Superior temporal gyrus (tissue), 1 donor: ENCODE data around the gene MYO1B.

Source experiments
- DNase-seq: peaks from one replicate; pipeline ENCODE4 v3.0.0-alpha.2; 2016; ENCODE audit errors: extremely low spot score

MYO1B gene

DNA sequence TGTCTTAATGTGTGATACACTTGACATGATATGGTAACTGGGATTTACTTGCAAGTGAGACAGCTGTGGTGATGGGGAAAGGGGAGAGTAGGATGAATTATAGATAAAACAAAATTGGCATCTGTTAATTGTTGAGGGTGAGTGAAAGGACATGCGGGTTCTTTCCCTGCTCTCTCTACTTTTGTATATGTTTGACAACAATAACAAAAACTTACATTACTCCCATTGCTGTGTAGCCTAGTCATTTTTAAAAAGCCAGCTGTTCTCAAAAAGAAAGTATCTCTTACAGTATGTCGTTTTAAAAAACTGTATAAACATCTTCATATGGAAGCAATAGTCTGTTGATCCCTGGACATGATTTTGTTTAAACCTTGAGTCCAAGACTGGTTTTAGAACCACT, 117.6 kb downstream of the MYO1B start:
- DNase-seq = no peak

DNA sequence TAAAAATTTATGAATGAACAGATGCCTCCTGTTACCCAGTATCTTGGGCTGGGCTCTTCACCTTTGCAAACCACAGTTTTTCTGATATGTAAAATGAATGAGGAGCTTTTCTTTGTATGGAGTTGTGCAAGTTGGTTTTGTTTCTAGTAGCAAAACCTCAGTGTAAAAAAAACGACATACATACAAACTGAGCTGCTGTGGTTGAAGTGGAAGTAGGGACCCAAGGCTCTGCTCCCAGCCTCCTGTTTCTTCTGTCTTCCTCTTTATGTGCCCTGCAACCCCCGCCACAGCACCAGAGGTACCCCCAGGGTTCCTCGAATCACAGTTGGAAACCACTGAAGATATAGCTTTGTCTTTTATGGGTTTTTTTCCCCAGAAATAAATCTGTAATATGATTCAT, 118.1 kb downstream of the MYO1B start:
- DNase-seq = no peak

DNA sequence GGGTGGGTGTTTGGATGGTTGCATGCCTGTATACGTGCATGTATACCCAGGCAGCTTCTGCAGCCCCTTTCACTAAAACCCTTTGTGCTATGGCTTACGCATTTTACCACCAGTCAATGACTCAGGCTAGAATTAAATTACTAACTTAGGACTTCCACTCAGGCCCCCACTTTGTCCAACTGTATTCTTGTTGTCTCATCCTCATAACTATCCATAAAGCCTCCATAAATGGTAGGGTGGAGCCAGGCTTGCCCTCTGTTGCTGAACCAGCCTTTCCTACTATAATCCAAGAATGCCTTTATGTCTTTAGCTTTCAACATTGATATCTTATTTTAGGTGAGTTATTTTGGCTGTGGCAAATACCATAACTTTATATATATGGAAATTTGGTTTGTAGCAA, 119.9 kb downstream of the MYO1B start:
- no peak for DNase-seq

DNA sequence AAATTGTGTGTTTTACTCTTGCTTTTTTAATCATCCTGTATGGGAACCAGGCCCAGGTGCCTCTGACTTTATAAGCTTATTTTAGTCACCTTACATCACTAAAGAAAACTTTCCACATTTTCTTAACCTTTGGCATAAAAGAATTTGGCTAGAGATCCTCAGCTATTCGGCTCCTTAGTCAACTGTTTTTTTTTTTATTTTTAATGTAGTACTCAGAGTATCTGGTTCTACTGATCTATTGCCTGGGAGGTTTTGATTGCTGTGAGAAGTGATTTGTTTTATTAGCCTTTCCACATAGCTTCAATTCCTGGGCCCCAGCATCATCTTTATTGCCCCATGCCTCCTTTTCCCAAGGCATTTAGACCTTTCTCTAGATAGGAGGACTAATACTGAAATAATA, 121.0 kb downstream of the MYO1B start:
- no peak for DNase-seq

DNA sequence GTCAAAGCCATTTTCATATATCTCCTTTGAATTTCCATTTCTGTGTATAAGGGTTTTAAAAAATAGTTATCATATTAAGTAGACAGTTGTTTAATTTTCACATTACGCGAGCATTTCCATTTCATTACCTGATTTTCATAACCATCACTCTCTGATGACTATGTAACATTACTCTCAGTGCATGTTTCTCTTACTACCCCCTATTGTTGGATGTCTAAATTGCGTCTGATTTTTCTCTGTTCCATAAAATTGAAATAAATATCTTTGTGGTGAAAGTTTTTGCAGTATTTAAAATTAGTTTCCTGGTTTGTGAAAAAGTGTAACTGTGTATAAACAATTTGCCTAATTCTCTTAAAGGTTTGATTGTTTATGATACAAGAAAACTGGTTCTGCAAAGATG, 123.8 kb downstream of the MYO1B start:
- no peak for DNase-seq

DNA sequence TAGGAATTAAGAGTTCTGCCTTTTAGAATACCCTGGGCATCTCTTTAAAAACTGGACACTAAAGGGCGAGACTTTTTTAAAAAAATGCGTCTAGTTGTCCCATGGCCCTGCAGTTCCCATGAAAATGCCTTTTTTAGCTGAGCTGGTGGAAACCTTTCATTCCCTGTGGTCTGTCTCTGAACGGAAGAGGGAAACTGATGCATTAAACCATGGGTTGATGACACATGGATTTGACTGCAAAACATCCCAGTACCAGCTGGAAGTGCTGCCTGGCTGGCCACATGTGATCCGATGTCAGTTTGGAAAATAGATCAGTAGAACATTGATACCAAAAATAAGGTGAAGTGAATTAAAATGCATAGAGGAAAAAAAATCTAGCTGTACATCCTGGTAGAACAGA, 129.2 kb downstream of the MYO1B start:
- no peak for DNase-seq

DNA sequence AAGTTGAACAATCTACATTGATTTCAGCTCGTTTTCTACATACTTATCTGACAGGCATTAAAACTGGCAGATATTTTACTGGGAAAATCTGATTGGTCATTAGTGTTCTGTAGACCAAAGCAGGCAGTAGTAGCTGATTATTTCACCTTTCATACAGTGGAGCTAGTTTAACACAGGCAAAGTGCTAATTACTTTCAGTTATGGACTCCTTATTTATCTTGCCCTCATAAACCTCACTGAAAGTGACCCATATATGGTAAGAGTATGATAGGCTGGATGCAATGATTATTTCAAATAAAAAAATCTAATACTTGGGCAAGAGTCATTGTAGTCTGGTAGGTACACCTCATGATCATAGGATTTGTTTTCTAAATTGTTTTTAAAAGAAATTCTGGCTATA, 129.7 kb downstream of the MYO1B start:
- DNase-seq = no peak

DNA sequence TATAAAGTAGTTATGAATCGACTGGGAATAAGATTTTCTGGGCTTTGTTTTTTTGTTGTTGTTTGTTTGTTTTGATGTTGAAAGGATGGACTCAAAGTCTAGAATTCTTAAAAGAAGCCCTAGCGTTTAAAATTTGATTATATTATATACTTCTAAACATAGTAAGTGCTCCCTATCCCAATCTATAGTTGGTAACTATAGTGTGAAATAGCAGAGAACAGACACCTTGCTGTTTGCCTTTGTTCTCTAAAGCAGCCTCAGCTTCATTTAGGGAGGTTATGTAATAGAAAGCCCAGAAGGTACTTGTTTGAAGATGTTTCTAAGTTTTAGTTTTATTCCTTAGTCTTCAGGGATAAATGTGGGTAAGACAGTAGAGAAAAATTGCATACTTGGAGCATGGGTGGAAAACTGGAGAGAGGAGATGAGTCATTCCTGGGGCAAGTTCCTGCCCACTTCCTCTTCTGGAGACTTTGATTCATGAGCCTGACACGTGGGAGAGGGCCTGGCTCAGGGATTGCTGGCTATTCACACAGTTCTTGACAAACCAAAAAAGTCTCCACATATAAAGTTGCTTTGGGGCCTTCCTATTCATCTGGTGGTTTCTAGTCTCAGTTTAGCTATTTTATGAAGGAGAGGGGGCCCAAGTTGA, 131.9 kb downstream of the MYO1B start:
- DNase-seq = peak; percentile 72

DNA sequence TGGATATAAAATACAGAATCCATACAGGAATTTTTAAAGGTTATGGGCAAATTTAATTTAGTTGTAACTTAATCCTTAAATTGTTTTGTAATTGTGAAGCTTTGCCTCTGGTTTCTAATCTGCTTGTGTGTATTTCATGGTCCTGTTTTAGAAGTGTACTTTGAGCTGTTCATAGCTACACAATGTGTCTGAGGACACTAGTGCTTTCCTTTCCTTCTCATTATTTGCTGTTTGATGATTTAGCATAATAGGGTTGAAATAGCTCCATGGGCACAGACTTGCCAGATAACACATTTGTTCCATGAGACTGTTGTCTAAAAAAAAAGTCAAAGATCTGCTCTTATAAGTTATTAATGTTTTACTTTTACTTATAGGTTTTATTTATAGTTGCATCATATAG, 134.2 kb downstream of the MYO1B start:
- DNase-seq = no peak

DNA sequence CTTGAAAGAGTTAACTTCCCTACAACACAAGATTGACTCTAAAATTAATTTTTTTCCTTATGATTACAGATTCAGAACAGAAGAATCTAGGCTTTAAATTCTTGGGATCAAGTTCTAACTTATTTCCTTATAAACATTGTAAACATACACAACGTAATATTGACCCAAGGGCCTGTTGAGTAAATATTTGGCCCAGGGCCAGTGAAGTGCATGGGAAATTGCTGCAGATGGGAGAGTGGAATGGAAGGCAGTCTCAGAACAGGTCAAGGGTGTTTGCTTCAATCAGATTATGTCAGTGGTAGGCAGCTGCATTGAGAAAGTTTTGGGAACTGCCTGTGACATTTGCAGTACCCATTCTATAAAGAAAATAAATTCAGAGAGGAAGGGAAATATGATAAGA, 137.6 kb downstream of the MYO1B start:
- DNase-seq = no peak

DNA sequence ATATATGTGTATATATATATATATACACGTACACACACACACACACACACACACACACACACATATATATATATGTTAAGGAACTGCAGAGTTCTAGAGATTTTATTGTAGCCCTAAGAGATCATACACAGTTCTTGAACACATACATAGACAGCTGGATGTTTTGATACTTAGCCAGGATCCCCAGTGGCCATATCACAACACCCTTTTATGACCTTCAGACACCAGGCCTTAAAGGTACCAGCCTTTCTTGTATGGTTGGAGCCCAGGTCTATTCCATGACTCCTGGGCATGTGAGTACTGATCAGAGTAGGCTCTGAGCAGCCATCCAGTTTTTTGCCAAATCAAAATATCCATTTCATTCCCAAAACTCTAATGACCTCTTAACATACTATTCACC, 138.3 kb downstream of the MYO1B start:
- no peak for DNase-seq

DNA sequence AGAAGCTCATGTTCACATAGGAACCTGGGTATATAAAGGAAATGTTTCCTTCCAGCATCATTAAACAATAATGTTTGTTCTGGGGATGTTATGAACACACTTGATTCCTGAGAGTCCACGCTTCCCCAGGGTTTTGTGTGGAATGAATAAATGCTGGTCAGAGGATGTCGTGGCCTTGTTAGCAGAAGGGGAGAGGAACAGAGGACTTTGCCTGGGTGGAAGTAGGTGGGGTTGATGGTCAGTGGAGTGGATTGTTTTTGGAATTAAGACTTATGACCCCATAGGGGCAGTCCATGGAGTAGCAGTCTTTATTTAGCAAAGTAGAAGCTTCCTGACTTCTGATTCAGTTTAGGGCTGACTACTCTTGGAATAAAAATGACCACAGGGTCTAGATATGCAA, 139.6 kb downstream of the MYO1B start:
- no peak for DNase-seq

DNA sequence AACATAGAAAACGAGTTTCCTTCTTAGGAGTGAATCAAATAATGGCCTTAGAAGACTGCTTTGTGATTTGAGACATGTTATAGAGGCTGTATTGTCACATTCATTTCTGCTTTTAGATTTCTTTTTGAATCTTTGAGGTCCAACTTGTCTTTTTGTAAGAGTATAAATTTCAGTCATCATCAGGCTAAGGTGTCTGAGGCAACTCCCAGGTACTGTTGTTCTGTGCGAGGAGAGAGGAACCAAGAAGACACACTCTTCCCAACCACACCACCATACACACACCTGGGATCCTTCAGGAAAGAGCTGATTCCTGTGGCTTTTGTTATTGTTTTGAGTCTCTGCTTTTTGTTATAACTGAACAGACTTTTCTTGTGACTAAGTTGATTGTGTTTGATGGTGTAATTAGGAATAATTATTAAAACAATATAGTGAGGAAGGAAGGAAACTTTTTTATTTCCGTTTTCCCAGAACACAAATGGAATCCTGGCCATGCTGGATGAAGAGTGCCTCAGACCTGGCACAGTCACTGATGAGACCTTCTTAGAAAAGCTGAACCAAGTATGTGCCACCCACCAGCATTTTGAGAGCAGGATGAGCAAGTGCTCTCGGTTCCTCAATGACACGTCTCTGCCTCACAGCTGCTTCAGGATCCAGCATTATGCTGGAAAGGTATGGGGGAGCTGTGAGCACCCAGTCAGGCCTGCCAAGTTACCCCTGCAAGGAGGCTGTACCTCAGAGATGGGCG, 140.4 kb downstream of the MYO1B start:
- no peak for DNase-seq

DNA sequence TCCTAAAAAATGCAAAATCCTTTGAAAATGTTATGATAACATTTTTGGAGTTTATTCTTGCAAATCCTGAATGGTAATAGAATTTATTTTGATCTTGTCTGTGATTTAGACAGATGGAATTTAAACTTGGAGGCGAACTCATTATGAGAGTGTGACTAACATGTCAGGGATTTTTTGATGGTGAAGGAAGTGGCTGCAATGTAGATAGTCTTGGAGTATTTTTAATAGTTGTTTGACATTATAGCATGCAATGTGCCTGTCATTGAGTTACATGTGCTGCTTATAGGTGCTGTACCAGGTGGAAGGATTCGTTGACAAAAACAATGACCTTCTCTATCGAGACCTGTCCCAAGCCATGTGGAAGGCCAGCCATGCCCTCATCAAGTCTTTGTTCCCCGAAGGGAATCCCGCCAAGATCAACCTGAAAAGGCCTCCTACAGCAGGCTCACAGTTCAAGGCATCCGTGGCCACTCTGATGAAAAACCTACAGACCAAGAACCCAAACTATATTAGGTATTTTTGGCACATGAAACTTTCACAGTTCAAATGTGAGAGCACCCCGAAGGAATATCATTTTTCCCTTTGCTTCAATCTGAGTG, 141.8 kb downstream of the MYO1B start:
- DNase-seq = no peak

DNA sequence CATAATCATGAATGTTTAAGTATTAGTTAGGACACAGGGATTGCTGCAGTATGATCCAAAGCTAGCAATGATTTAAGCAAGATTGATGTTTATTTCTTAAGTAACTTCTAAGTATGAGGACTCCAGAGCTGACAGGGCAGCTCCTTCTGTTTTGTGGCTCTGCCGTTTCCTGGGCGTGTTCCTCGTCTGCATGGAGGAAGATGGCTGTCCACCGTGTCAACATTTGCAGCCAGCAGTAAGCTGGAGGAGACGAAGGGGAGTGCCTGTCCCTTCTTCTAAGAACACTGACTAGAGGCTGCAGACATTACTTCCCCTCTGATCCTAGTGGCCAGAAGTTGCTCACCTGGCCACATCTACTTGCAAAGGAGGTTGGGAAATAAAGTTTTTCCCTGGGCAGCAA, 144.1 kb downstream of the MYO1B start:
- DNase-seq = no peak

DNA sequence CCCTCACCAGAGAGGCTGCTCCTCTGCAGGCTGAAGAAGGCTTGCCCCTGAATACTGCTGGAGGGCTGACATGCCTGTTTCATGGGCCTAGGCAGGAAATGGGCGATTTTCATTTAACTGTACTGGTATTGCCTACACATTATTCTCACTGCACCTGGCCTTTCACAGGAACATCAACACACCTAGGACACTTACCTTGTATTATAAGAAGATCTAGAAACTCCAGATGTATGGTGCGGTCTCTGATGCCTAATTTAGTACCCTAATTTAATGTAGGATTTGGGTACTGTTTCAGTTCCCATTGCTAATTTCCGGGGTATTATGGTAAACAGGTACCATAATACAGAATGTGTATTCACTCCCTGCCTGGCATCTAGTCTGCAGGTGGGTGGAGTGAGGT, 146.0 kb downstream of the MYO1B start:
- no peak for DNase-seq

DNA sequence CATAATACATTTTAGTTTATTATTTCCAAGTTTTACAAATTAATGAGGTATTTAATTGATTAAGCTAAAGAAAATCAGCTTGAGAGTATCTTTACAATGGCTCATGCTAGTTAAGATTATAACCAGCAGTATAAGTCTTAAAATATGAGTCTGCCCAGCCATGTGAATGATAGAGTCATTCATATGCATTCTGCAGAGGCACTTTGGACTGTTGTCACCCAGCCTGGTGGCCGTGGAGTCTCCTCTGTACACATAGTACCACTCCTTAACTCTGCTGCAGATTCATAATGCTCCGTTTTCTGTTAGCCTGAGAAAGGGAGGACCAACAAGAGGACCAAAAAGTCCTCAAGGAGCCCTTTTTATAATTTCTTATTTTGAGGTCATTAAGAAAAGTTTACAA, 148.8 kb downstream of the MYO1B start:
- DNase-seq = no peak

DNA sequence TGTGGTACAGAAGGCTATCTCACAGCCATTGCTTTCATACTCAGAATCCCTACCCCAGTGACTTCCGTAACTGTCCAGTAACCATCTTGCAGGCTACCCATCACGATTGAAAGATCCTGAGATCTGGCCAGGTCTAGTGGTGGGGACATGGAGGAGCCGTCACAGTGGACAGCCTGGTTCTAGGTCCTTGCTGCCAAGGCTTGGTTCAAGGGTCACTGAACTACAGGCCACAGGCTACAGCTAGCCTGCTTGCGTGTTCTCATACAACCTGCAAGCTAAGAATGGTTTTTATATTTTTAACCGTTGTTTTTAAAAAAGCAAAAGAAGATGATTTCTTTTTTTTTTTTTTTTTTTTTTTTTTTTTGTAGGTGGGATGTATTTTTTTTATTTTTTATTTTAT, 151.6 kb downstream of the MYO1B start:
- no peak for DNase-seq

DNA sequence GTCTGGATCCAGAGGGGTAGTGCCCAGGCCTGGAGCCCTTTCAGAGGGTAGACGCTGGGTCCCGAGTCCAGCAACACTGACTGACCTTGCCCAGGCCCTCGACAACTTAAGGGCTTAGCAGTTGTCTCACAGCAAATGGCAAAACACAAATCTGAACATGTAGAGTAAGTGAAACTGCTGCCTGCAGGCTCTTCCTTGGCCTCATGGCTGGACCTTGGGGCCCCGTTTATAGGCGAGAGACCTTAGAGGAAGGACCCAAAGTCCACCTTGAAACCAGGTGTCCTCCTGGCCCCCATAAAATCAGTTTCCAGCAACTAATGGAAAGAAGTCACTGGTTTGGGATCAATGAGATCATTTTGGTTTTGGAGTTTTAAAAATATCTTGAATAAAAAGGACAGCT, 154.4 kb downstream of the MYO1B start:
- DNase-seq = no peak

DNA sequence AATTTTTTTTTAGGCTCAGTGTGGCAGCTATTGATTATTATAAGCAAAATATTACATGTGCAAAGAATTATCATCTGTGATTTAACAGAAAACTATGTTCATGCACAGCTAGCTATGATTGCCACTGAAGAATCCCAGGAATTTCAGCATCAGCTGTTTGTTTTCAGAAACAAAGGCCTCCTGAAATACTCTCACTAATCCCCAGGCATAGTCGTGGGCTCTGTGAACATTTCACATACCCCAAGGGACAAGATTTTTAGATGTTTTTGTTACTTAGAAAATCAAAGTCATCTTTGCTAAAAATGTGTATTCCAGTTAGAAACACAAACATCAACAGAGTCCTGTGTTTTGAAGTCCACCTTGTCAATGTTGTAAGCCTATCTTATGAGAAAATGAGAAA, 156.1 kb downstream of the MYO1B start:
- no peak for DNase-seq

DNA sequence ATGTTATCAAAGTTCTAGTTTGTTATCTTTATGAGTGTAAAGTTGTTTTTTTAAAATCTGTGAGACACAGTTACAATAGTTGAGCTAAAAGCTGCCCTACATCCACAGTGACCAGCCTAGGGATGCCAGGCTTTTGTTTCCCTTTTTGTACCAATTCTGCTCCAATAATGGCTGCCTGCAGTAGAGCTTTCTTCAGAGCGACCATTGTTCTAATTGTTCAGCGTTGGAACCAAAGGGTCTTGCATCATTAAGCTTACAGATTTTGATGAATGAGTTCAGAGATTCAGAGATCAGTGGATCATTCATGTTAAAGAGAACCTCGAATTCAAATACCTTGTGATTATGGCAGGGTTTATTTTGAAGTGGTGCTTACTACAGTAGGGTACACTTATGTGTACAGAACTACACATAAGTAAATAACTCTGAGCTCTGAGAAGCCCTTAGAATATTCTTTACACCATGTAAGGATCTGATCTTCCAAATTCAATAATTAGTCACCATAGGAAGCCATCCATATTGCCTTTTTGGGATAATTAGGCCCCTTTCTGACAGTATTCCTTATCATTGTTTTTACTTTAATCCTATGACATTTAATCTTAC, 157.9 kb downstream of the MYO1B start:
- no peak for DNase-seq

DNA sequence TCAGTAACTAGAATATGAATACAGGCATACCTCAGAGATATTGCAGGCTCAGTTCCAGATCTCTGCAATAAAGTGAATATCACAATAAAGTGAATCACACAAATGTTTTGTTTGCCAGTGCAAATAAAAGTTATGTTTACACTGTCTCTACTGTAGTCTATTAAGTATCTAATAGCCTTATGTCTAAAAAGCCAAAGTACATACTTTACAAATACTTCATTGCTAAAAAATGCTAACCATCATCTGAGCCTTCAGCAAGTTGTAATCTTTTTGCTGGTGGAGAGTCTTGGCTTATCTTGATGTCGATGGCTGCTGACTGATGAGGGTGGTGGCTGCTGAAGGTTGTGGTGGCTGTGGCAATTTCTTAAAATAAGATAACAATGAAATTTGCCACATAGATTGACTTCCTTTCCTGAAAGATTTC, 159.4 kb downstream of the MYO1B start:
- no peak for DNase-seq

DNA sequence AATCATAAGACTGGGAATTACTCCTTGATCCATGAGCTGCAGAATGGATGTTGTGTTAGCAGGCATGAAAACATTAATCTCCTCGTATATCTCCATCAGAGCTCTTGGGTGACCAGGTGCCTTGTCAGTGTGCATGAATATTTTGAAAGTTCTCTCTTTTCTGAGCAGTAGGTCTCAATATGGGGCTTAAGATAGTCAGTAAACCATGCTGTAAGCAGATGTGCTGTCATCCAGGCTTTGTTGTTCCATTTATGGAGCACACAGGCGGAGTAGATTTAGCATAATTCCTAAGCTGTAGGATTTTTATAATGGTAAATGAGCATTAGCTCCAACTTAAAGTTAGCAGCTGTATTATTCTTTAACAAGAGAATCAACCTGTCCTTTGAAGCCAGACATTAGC, 160.3 kb downstream of the MYO1B start:
- DNase-seq = no peak
